Endothelial cell of coronary artery (primary cell): ENCODE data around the gene WNT16. TPM values are rescaled to one million over a fixed set of nuclear protein-coding genes. Genes with fewer than 3 reads are reported as not detected.

Experiments used
- total RNA-seq: library from RNA; depleted of rRNA; stranded (reverse); fragments of >200 nt; gene quantifications from 2 replicates; pipeline ENCODE4 v1.2.3, GENCODE V29; 2014

WNT16 gene
- not detected in 2 replicates for total RNA-seq

GRCh38 chr7:121328508-121329190, at the start of gene WNT16:
Gene WNT16, plus strand, starts transcription at chr7:121329000. Its CDS starts 293 bp downstream, at chr7:121329293.

Other genes with a start within 250 kb of the WNT16 start
- 38.2 and 50.7 TPM in 2 replicates for gene FAM3C, start 67.3 kb downstream of the WNT16 start, total RNA-seq